B cell (primary cell): ENCODE results near the gene WAC. TPM values are rescaled to one million over a fixed set of nuclear protein-coding genes. Genes with fewer than 3 reads are reported as not detected.
A peak's percentile ranks its signal among the peaks of the same experiment; 100 is the strongest.

ENCODE experiments used
- ATAC-seq: fragments of 200-7000 bp; cut with Tn5 transposase; one replicate; pipeline ENCODE4 v1.10.0; 2021; ENCODE audit warnings: low read depth, mild to moderate bottlenecking, moderate number of reproducible peaks, moderate library complexity
- CTCF ChIA-PET: fragments of 350-600 bp; sonication (Branson Sonifier 250); formaldehyde crosslinking; loops from one replicate; lab custom pipeline; 2021; ENCODE audit warnings: antibody characterized with exemption, inconsistent platforms; lab: Charles Lee
- POLR2A ChIA-PET: fragments of 350-600 bp; sonication (Branson Sonifier 250); formaldehyde crosslinking; loops from one replicate; lab custom pipeline; 2021; ENCODE audit warnings: antibody characterized with exemption; lab: Charles Lee
- DNase-seq: peaks from one replicate; pipeline ENCODE4 v3.0.0; 2013
- H2AFZ ChIP-seq: 2 replicates; pipeline ENCODE4 v1.6.1; 2012; ENCODE audit warnings: mild to moderate bottlenecking, low read depth, low read length; ENCODE audit not compliant: insufficient read depth, poor library complexity, severe bottlenecking
- H3K27ac ChIP-seq, 2 donors: 1 replicate in 1 of 2; 2 replicates in 1 of 2; pipeline ENCODE4 v1.5.1; 2012 to 2013; ENCODE audit warnings: low read length in 2 of 2, mild to moderate bottlenecking in 2 of 2, moderate library complexity in 1 of 2
- H3K27me3 ChIP-seq, 4 experiments: fragments of 200-600 bp in 1 of 4; sonication (generic) in 1 of 4; replicated peaks in 1 of 4; 1 replicate in 2 of 4; 2 replicates in 2 of 4; pipeline versions ENCODE4 v1.6.1 to v1.7.0; 2013 to 2016; ENCODE audit warnings: low read length in 3 of 4, mild to moderate bottlenecking in 2 of 4, mixed read lengths in 1 of 4, moderate library complexity in 1 of 4; ENCODE audit not compliant: insufficient read depth in 4 of 4, control insufficient read depth in 3 of 4; ENCODE audit errors: control extremely low read depth in 1 of 4
- H3K36me3 ChIP-seq, 2 experiments: replicated peaks in 1 of 2; 1 replicate in 1 of 2; 2 replicates in 1 of 2; pipeline versions ENCODE4 v1.6.1 to v1.7.1; 2013; ENCODE audit warnings: low read length in 1 of 2; ENCODE audit not compliant: insufficient read depth in 2 of 2, control insufficient read depth in 1 of 2; ENCODE audit errors: control extremely low read depth in 1 of 2, extremely low read depth in 1 of 2
- H3K4me1 ChIP-seq, 2 donors: fragments of 200-600 bp in 1 of 2; sonication (generic) in 1 of 2; 1 replicate in 1 of 2; 2 replicates in 1 of 2; pipeline versions ENCODE4 v1.5.1 to v1.6.1; 2013 to 2017; ENCODE audit warnings: low read length in 2 of 2; ENCODE audit not compliant: control insufficient read depth in 2 of 2, insufficient read depth in 2 of 2
- H3K4me2 ChIP-seq: replicated peaks from 2 replicates; pipeline ENCODE3; 2012; ENCODE audit warnings: mild to moderate bottlenecking, low read depth, low read length; ENCODE audit not compliant: poor library complexity, severe bottlenecking
- H3K4me3 ChIP-seq, 5 experiments: fragments of 200-600 bp in 1 of 5; sonication (generic) in 1 of 5; 1 replicate in 3 of 5; 2 replicates in 2 of 5; pipeline versions ENCODE4 v1.5.1 to v1.7.0; 2011 to 2016; ENCODE audit warnings: low read length in 4 of 5, mild to moderate bottlenecking in 4 of 5, low read depth in 2 of 5, control low read depth in 1 of 5, moderate library complexity in 1 of 5; ENCODE audit not compliant: insufficient read depth in 1 of 5; ENCODE audit errors: control extremely low read depth in 1 of 5, extremely low read depth in 1 of 5
- H3K79me2 ChIP-seq: fragments of 200-600 bp; sonication (generic); one replicate; pipeline ENCODE4 v1.6.0; 2016; ENCODE audit warnings: low read length; ENCODE audit not compliant: control insufficient read depth, insufficient read depth
- H3K9ac ChIP-seq: fragments of 200-600 bp; sonication (generic); 2 replicates; pipeline ENCODE4 v1.6.1; 2017; ENCODE audit warnings: mild to moderate bottlenecking, low read length, moderate library complexity
- H3K9me3 ChIP-seq, 3 donors: one replicate each; pipeline versions ENCODE4 v1.6.1 to v1.7.1; 2013; ENCODE audit warnings: low read length in 2 of 3; ENCODE audit not compliant: control insufficient read depth in 2 of 3, insufficient read depth in 1 of 3; ENCODE audit errors: control extremely low read depth in 1 of 3
- H4K20me1 ChIP-seq: 2 replicates; pipeline ENCODE4 v1.6.0; 2012; ENCODE audit warnings: mild to moderate bottlenecking, low read length; ENCODE audit not compliant: insufficient read depth, control insufficient read depth, poor library complexity, severe bottlenecking
- H3K27ac Mint-ChIP-seq: one replicate; pipeline ENCODE4 v1.8.0; 2021; ENCODE audit warnings: mixed read lengths
- H3K27me3 Mint-ChIP-seq: one replicate; pipeline ENCODE4 v1.8.0; 2021; ENCODE audit warnings: mixed read lengths
- H3K4me1 Mint-ChIP-seq: one replicate; pipeline ENCODE4 v1.8.0; 2021; ENCODE audit warnings: mixed read lengths
- H3K4me3 Mint-ChIP-seq: one replicate; pipeline ENCODE4 v1.8.0; 2021; ENCODE audit warnings: mixed read lengths
- H3K9me3 Mint-ChIP-seq: one replicate; pipeline ENCODE4 v1.8.0; 2022; ENCODE audit warnings: mixed read lengths; ENCODE audit not compliant: insufficient read depth
- CTCF ChIP-seq: fragments of 200-600 bp; IDR thresholded peaks from one replicate; pipeline ENCODE4 v1.8.0; 2022; ENCODE audit warnings: antibody characterized with exemption, mild to moderate bottlenecking
- EZH2 ChIP-seq: IDR thresholded peaks from 2 replicates; pipeline ENCODE4 v1.6.1; 2012; ENCODE audit warnings: borderline replicate concordance, low read depth, mild to moderate bottlenecking, moderate library complexity, low read length; ENCODE audit not compliant: insufficient read depth, poor library complexity, severe bottlenecking
- WGBS: methylation state at CpG from one replicate; pipeline ENCODE4 v1.1.5; 2013; ENCODE audit warnings: missing lambda C conversion rate; ENCODE audit not compliant: insufficient coverage; 5-methylcytosine and 5-hydroxymethylcytosine counted together
- intact Hi-C: fragments of 100-400 bp; cut with micrococcal nuclease; formaldehyde crosslinking; loops from one replicate; pipeline ENCODE4 v1.10.0; 2022
- polyA plus RNA-seq: library from polyadenylated mRNA; depleted of rRNA; stranded (reverse); fragments of >200 nt; gene quantifications from 2 replicates; pipeline ENCODE4 v1.2.3, GENCODE V29; 2012
- total RNA-seq, 2 donors: library from RNA; stranded (reverse); fragments of 120-200 nt in 1 of 2; gene quantifications; 1 replicate in 1 of 2; 2 replicates in 1 of 2; pipeline versions ENCODE4 v1.2.3 to v1.2.4, GENCODE V29; 2013 to 2022

Gene WAC
- total and polyA plus RNA-seq, 2 donors (not counting 1 experiment from before 2014, with no cell fraction given), result 77.4 to 196 TPM

- Histone ChIP-seq H3K79me2 (peaks cover 100% of the 10 kb centered on the region), H3K4me1 (peaks cover 21 to 36% of the 10 kb centered on the region in 2 donors), H2AFZ (no peak overlapping the region), H3K4me2 (no peak overlapping the region), H3K9me3 (no peaks in the 10 kb centered on the region), H3K9ac (no peak overlapping the region), H3K27me3 (no peaks in the 10 kb centered on the region), H3K27ac (peak overlapping the region in 1 of 2 donors; percentile 20), H4K20me1 (peaks cover 98% of the 10 kb centered on the region), H3K36me3 (peaks cover 15 to 61% of the 10 kb centered on the region in 2 experiments), H3K4me3 (no peak overlapping the region)
- no peak for ATAC-seq
- Mint-ChIP-seq H3K27me3 (no peaks in the 10 kb centered on the region), H3K27ac (no peak overlapping the region), H3K4me1 (peaks cover 71% of the 10 kb centered on the region), H3K4me3 (no peak overlapping the region), H3K9me3 (no peaks in the 10 kb centered on the region)
- WGBS, result 95% methylated on average over 2 of the region's 3 CpGs
- CTCF ChIA-PET, result interaction anchor here (1.2 kb wide), 1 partner anchor 13 kb away, joined by 4 read pairs; no protein-coding TSS in a partner anchor
- intact Hi-C loops, result no loop called here
- DNase-seq, result no peak
- POLR2A ChIA-PET, result no interaction called here
- TF ChIP-seq EZH2 (no peak), CTCF (no peak)
Observed at GRCh38 chr10:28554952-28555351, 22.0 kb downstream of the WAC start.

DNA sequence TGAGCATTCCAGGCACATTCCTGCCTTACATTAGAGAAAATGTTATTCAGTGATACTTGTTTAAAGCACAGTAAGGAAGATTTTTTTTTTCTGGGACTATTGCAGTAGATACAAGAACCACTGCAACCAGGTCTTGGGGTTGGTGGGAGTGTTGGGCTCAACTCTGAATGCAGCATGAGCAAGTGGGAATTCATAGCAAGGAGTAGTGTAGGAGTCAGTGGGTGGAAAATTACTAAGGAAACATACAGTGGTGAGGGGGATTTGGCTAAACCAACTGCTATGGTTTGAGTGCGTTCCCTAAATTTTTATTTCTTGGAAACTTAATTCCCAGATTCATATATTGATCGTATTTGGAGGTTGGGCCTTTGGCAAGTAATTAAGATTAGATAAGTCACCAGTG, 22.4 kb downstream of the WAC start:
- Histone ChIP-seq H4K20me1 (peaks cover 98% of the 10 kb centered on the region), H3K4me1 (peaks cover 17 to 36% of the 10 kb centered on the region in 2 donors)
- H3K27ac Mint-ChIP-seq, result no peak overlapping the region

More for the DNA sequence above, 22.4 kb downstream of the WAC start:
- H3K4me3 ChIP-seq, result no peak overlapping the region
- peak overlapping the region in 1 of 2 donors; percentile 20 for H3K27ac ChIP-seq
- H3K4me2 ChIP-seq, result no peak overlapping the region
- no peaks in the 10 kb centered on the region for H3K9me3 Mint-ChIP-seq
- peaks cover 15 to 57% of the 10 kb centered on the region in 2 experiments for H3K36me3 ChIP-seq
- no peaks in the 10 kb centered on the region for H3K27me3 ChIP-seq
- H3K4me1 Mint-ChIP-seq, result peaks cover 70% of the 10 kb centered on the region
- no CpG with 5 or more reads among the region's 2 CpGs for WGBS
- intact Hi-C loops, result no loop called here
- no peaks in the 10 kb centered on the region for H3K27me3 Mint-ChIP-seq
- CTCF ChIA-PET, result no interaction called here
- ATAC-seq (no peak), DNase-seq (no peak)
- no peak for TF ChIP-seq EZH2
- POLR2A ChIA-PET, result no interaction called here
- no peak overlapping the region for H3K9ac ChIP-seq
- peaks cover 100% of the 10 kb centered on the region for H3K79me2 ChIP-seq
- no peak overlapping the region for H3K4me3 Mint-ChIP-seq
- H2AFZ ChIP-seq, result no peak overlapping the region
- no peaks in the 10 kb centered on the region for H3K9me3 ChIP-seq
